ENCODE data around the gene RERE. TPM values are rescaled to one million over a fixed set of nuclear protein-coding genes. Genes with fewer than 3 reads are reported as not detected.

The RERE gene
- total and polyA plus RNA-seq, 7 donors = 19.2 to 148 (median 90.6) TPM

DNA sequence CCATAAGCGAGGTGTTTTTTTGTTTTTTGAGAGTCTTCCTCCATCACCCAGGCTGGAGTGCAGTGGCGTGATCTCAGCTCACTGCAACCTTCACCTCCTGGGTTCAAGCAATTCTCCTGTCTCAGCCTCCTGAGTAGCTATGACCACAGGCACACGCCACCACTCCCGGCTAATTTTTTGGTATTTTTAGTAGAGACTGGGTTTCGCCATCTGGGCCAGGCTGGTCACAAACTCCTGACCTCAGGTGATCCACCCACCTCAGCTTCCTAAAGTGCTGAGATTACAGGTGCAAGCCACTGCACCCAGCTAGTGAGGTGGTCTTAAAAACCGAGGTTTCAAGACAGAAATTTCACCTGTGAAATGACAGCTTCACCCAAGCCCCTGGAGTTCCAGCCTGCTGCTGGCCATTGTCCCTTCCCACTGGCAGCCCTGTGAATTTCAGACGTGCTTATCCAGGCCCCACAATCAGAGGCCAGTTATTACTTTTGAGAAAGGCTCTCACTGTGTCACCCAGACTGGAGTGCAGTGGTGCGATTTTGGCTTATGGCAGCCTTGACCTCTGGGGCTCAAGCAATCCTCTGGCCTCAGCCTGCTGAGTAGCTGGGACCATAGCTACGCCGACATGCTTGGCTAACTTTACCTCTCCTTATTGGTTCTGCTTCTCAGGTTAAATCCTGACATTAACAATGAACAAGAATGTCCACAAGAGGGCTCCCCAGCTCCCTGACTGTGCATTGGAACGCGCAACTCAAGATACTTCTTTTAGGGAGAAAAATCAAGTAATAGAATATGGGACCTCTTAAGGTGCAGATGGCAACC is 41.7 kb upstream of the RERE start:
- Histone ChIP-seq H3K4me3 (no peak overlapping the region), H3K36me3 (peaks cover 29 to 58% (median 42%) of the 10 kb centered on the region in 4 donors), H3K27me3 (no peaks in the 10 kb centered on the region), H3K27ac (peak overlapping the region; percentile 41 to 67 (median 54)), H3K4me1 (peaks cover 0 to 28% (median 15%) of the 10 kb centered on the region in 4 donors), H3K9me3 (no peaks in the 10 kb centered on the region)
- DNase-seq = no peak
- intact Hi-C loops (cut with DNase I) = loop anchor here (5.0 kb wide), 1 partner anchor 148 kb away; no protein-coding TSS in a partner anchor
- 70 to 78% methylated on average over 12 of the region's 12 CpGs for WGBS, 2 donors
- TF ChIP-seq, protein P1, sequence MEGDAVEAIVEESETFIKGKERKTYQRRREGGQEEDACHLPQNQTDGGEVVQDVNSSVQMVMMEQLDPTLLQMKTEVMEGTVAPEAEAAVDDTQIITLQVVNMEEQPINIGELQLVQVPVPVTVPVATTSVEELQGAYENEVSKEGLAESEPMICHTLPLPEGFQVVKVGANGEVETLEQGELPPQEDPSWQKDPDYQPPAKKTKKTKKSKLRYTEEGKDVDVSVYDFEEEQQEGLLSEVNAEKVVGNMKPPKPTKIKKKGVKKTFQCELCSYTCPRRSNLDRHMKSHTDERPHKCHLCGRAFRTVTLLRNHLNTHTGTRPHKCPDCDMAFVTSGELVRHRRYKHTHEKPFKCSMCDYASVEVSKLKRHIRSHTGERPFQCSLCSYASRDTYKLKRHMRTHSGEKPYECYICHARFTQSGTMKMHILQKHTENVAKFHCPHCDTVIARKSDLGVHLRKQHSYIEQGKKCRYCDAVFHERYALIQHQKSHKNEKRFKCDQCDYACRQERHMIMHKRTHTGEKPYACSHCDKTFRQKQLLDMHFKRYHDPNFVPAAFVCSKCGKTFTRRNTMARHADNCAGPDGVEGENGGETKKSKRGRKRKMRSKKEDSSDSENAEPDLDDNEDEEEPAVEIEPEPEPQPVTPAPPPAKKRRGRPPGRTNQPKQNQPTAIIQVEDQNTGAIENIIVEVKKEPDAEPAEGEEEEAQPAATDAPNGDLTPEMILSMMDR (IDR thresholded peaks at IDR 0.05) = peak; percentile 57 to 66 (median 61)
- TF ChIP-seq POLR2AphosphoS5 (IDR thresholded peaks at IDR 0.05) (no peak), POLR2A (IDR thresholded peaks at IDR 0.05) (no peak)

DNA sequence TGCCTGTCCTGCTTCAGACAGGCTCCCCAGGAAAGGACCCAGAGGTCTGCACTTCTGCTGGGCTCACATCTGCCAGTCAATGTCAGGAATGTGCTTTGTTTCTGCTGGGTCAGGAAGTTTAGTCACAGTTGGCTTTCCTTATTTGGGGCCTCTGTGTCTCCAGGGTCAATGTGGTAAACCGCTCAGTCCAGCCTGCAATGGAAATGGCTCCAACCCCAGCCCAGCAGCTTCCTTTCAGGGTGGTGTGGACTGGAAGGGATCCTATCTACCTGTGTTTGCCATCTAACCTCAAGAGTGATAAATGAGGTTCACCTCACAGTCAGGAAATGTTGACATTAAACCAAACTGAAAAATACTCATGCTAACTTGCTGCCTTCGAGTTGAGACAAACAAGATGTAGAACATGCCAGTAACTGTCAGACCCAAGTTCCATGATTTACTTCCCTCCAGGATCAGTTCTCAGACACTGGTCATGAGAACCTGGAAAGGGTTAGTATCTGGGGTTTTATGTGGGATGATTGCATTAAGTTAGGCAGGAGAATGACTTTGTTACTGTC is 40.8 kb upstream of the RERE start:
- no peak for DNase-seq
- 30 to 76% methylated on average over 2 of the region's 2 CpGs for WGBS, 2 donors
- Histone ChIP-seq H3K4me1 (peaks cover 0 to 28% (median 15%) of the 10 kb centered on the region in 4 donors), H3K36me3 (peaks cover 20 to 49% (median 33%) of the 10 kb centered on the region in 4 donors), H3K4me3 (no peak overlapping the region), H3K27ac (peak overlapping the region; percentile 4 to 67 (median 54)), H3K9me3 (no peaks in the 10 kb centered on the region), H3K27me3 (no peaks in the 10 kb centered on the region)
- TF ChIP-seq, protein P1 (IDR thresholded peaks at IDR 0.05) = no peak
- TF ChIP-seq POLR2AphosphoS5 (IDR thresholded peaks at IDR 0.05) (peak in 3 of 4 donors; percentile 16 to 72 (median 55)), EP300 (IDR thresholded peaks at IDR 0.05) (no peak)
- intact Hi-C loops (cut with DNase I) = loop anchor here (5.0 kb wide), 1 partner anchor 149 kb away; no protein-coding TSS in a partner anchor

DNA sequence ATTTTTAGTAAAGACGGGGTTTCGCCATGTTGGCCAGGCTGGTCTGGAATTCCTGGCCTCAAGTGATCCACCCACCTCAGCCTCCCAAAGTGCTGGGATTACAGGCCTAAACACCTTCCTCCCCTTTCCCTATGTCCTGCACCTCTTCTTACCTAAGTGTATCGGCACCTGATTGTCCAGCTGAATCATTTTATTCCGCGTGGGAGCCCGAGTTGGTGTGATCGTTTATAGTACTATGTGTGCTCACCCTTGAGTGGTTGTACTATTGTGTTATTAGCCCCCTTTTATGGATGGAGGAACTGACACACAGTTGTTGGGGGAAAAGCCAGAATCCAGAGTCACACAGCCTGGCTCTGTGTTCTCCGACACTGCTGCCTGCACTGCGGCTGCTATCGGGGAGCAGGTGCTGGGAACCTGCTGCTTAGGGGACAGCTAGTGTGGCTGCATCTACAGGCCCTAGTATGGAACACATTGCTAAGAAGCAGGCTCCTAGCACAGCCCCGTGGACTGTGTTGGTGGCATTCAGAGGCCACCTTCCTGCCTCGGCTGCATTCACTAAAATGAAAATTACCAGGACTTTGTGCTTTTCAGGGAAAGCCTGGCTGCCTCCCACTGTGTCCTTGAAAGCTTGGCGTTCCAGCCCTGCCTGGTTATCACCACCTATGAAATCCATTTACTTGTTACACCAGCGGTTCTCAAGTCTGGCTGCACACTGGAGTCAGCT is 39.4 kb upstream of the RERE start:
- H3K4me1 ChIP-seq = peaks cover 0 to 28% (median 15%) of the 10 kb centered on the region in 4 donors
- H3K4me3 ChIP-seq = no peak overlapping the region
- no peak for TF ChIP-seq POLR2AphosphoS5 (IDR thresholded peaks at IDR 0.05)
- no peak for TF ChIP-seq EP300 (IDR thresholded peaks at IDR 0.05)
- TF ChIP-seq, protein P1 (IDR thresholded peaks at IDR 0.05) = no peak
- no peak for TF ChIP-seq POLR2A (IDR thresholded peaks at IDR 0.05)
- no peaks in the 10 kb centered on the region for H3K27me3 ChIP-seq
- WGBS, 2 donors = 93% methylated on average over 14 of the region's 14 CpGs
- peaks cover 7 to 36% (median 19%) of the 10 kb centered on the region in 4 donors for H3K36me3 ChIP-seq
- intact Hi-C loops (cut with DNase I) = loop anchor here (5.0 kb wide), 1 partner anchor 150 kb away; no protein-coding TSS in a partner anchor
- no peaks in the 10 kb centered on the region for H3K9me3 ChIP-seq
- DNase-seq = no peak
- H3K27ac ChIP-seq = peak overlapping the region in 1 of 4 donors; percentile 67

DNA sequence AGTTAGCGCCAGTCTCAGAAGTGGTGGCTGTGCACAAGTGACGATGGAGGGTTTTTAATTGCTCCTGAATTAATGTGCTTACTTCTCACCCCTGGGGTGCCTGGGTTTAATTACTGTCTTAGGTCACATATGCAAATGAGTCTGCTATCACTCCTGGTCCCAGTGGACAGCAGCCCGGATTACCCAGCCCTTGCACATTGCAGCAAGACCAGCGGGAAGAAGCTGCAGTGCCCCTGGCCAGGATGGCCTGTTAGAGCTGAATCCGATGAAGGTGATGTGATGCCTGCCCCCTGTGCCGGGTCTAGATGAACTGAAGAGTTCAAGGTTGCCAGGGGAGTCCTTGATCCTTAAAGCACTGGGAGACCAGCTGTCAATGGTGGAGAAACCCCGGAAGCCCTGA is 36.8 kb upstream of the RERE start:
- no peak overlapping the region for H3K4me3 ChIP-seq
- H3K27me3 ChIP-seq = no peaks in the 10 kb centered on the region
- WGBS, 2 donors = 90 to 93% methylated on average over 7 of the region's 7 CpGs
- H3K9me3 ChIP-seq = no peaks in the 10 kb centered on the region
- no peak overlapping the region for H3K27ac ChIP-seq
- H3K4me1 ChIP-seq = peaks cover 0 to 24% (median 13%) of the 10 kb centered on the region in 4 donors
- intact Hi-C loops (cut with DNase I) = no loop called here
- peaks cover 0 to 12% (median 4%) of the 10 kb centered on the region in 4 donors for H3K36me3 ChIP-seq
- TF ChIP-seq POLR2AphosphoS5 (IDR thresholded peaks at IDR 0.05) (no peak), POLR2A (IDR thresholded peaks at IDR 0.05) (no peak), EP300 (IDR thresholded peaks at IDR 0.05) (no peak)
- TF ChIP-seq, protein P1 (IDR thresholded peaks at IDR 0.05) = no peak
- no peak for DNase-seq
